ENCODE measurements around the gene KRT86.

DNA sequence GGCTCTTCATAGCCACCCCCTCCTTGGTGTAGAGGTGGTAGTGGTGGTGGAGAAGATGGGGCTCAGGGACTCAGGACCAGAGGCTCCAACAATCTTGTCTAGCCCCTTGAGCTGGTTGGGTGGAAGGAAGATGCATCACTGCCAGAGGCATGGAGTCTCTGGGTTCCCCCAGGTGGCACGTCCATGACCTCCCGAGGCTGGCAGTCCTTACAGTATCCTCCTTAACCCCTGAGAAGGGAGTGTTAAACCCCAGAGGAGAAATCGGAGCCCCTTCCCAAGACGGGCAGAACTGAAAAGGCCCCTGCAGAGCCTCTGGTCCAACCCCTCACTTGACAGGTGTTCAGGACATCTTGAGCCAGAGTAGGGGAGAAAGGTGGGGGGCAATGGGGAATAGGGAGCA lies 37.6 kb downstream of the KRT86 start:
- TF ChIP-seq, protein P1, sequence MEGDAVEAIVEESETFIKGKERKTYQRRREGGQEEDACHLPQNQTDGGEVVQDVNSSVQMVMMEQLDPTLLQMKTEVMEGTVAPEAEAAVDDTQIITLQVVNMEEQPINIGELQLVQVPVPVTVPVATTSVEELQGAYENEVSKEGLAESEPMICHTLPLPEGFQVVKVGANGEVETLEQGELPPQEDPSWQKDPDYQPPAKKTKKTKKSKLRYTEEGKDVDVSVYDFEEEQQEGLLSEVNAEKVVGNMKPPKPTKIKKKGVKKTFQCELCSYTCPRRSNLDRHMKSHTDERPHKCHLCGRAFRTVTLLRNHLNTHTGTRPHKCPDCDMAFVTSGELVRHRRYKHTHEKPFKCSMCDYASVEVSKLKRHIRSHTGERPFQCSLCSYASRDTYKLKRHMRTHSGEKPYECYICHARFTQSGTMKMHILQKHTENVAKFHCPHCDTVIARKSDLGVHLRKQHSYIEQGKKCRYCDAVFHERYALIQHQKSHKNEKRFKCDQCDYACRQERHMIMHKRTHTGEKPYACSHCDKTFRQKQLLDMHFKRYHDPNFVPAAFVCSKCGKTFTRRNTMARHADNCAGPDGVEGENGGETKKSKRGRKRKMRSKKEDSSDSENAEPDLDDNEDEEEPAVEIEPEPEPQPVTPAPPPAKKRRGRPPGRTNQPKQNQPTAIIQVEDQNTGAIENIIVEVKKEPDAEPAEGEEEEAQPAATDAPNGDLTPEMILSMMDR (IDR thresholded peaks at IDR 0.05): no peak
- no peak for TF ChIP-seq POLR2A (IDR thresholded peaks at IDR 0.05)
